Left ventricle myocardium inferior (tissue), 1 donor: ENCODE measurements around the gene NFKBIE. TPM values are rescaled to one million over a fixed set of nuclear protein-coding genes. Genes with fewer than 3 reads are reported as not detected.

ENCODE experiments used
- DNase-seq: peaks from one replicate; pipeline ENCODE4 v3.0.0-alpha.2; 2020
- H3K27ac ChIP-seq: fragments of 200-600 bp; replicated peaks from 2 replicates; pipeline ENCODE4 v1.8.0; 2021
- H3K27me3 ChIP-seq: fragments of 200-600 bp; 2 replicates; pipeline ENCODE4 v1.8.0; 2021; ENCODE audit warnings: low read depth
- H3K36me3 ChIP-seq: fragments of 200-600 bp; 2 replicates; pipeline ENCODE4 v1.8.0; 2021
- H3K4me1 ChIP-seq: fragments of 200-600 bp; 2 replicates; pipeline ENCODE4 v1.8.0; 2021
- H3K4me3 ChIP-seq: fragments of 200-600 bp; 2 replicates; pipeline ENCODE4 v1.8.0; 2021; ENCODE audit warnings: mild to moderate bottlenecking, moderate library complexity
- H3K9me3 ChIP-seq: fragments of 200-600 bp; replicated peaks from 2 replicates; pipeline ENCODE4 v1.8.0; 2021
- CTCF ChIP-seq: fragments of 200-600 bp; IDR thresholded peaks from 2 replicates; pipeline ENCODE4 v1.8.0; 2021; ENCODE audit warnings: antibody characterized with exemption, mild to moderate bottlenecking, borderline replicate concordance
- intact Hi-C: fragments of 100-400 bp; cut with micrococcal nuclease; formaldehyde crosslinking; loops from one replicate; pipeline ENCODE4 v1.11.0; 2022
- total RNA-seq: library from RNA; stranded (reverse); fragmentation: NEBNext Ultra II Directional; extraction: Animal tissue kit (Norgen Biotek cat#: 25700); gene quantifications from one replicate; pipeline ENCODE4 v1.2.1, GENCODE V29; 2021
- donor health status: DM: no; HTN: yes; CAD: no; lungs with severe emphysema.

NFKBIE gene
- total RNA-seq, 1 donor from 2014 or later = 2.1 TPM

GRCh38 chr6:44214307-44214706, 51.0 kb downstream of the NFKBIE start:
- intact Hi-C loops = no loop called here

GRCh38 chr6:44211284-44211683, 54.1 kb downstream of the NFKBIE start:
- Histone ChIP-seq H3K4me1 (peaks cover 5% of the 10 kb centered on the region), H3K27ac (no peak overlapping the region), H3K27me3 (no peaks in the 10 kb centered on the region), H3K9me3 (no peaks in the 10 kb centered on the region), H3K4me3 (no peak overlapping the region), H3K36me3 (no peaks in the 10 kb centered on the region)
- DNase-seq = no peak
- intact Hi-C loops = no loop called here
- no peak for TF ChIP-seq CTCF

More at GRCh38 chr6:44214307-44214706, 51.0 kb downstream of the NFKBIE start:
- peaks cover 36% of the 10 kb centered on the region for H3K4me1 ChIP-seq
- DNase-seq = no peak
- H3K36me3 ChIP-seq = no peaks in the 10 kb centered on the region
- no peaks in the 10 kb centered on the region for H3K9me3 ChIP-seq
- TF ChIP-seq CTCF = no peak
- H3K27me3 ChIP-seq = no peaks in the 10 kb centered on the region
- H3K4me3 ChIP-seq = no peak overlapping the region
- no peak overlapping the region for H3K27ac ChIP-seq

Other genes with a start within 250 kb of the NFKBIE start
- 36.8 TPM for gene MRPL14, start 138.1 kb downstream of the NFKBIE start, total RNA-seq
- 37.2 TPM for gene TMEM63B, start 138.0 kb downstream of the NFKBIE start, total RNA-seq
- 0.25 TPM for gene CAPN11, start 106.7 kb downstream of the NFKBIE start, total RNA-seq
- 0.36 TPM for gene MYMX, start 48.6 kb downstream of the NFKBIE start, total RNA-seq
- 154 TPM for gene SLC29A1, start 42.0 kb downstream of the NFKBIE start, total RNA-seq
- gene HSP90AB1, start 18.4 kb downstream of the NFKBIE start, total RNA-seq = 786 TPM
- 20.2 TPM for gene SLC35B2, start 8.0 kb downstream of the NFKBIE start, total RNA-seq
- gene TMEM151B, start 4.9 kb upstream of the NFKBIE start, total RNA-seq = not detected
- 10.6 TPM for gene AARS2, start 47.8 kb upstream of the NFKBIE start, total RNA-seq
- not detected for gene SPATS1, start 77.1 kb upstream of the NFKBIE start, total RNA-seq
- gene CDC5L, start 122.2 kb upstream of the NFKBIE start, total RNA-seq = 20.0 TPM